ENCODE data around the gene BAIAP2.

BAIAP2 gene

GRCh38 chr17:81156866-81157805 lies 122.2 kb downstream of the BAIAP2 start:
- FAIRE-seq (no peak), DNase-seq (ENCODE audit: low spot score) (no peak)

DNA sequence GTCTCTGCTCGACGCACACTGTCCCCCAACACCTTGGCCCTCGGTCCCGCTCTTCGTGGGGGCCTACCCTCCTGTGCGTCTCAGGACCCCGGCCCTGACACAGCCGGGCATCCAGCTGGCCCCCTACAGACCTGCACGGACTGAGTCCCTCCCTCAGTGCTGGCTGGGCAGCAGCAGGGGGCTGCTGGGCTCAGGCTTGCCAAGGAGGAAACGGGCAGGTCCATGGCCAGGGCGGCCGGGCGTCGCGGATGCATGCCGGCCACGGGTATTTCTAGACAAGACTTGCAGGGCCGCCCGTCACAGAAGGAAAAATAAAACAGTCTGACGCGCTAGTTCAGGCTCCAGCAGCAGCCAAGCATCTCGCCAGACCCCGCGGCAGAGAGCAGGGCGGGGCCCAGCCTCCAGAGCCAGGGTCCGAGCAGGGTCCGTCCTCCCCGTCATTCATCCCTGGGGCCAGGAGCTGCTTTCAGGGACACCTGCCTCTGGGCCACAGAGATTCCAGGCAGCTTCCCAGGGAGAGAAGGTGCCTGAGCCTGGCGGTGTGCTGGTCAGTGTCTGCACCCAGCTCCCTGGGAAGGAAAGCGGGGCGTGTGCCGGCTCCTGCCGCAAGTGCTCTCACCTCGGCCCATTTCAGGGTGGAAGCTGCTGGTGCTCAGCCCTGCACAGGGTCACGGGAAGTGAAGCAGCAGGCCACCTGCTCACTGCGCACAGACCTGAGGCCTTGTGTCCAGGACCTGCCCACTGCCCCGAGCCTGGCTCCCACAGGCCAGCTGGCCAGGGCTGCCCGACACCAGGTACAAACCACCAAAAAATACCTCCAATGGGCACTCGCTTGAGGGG lies 123.1 kb downstream of the BAIAP2 start:
- no peak for DNase-seq (ENCODE audit: low spot score)
- no peak for FAIRE-seq

- DNase-seq (ENCODE audit: low spot score) (no peak), FAIRE-seq (no peak)
Measured at GRCh38 chr17:81158688-81159590, 124.0 kb downstream of the BAIAP2 start.

GRCh38 chr17:81159611-81160265 lies 124.8 kb downstream of the BAIAP2 start:
- FAIRE-seq (no peak), DNase-seq (ENCODE audit: low spot score) (no peak)

DNA sequence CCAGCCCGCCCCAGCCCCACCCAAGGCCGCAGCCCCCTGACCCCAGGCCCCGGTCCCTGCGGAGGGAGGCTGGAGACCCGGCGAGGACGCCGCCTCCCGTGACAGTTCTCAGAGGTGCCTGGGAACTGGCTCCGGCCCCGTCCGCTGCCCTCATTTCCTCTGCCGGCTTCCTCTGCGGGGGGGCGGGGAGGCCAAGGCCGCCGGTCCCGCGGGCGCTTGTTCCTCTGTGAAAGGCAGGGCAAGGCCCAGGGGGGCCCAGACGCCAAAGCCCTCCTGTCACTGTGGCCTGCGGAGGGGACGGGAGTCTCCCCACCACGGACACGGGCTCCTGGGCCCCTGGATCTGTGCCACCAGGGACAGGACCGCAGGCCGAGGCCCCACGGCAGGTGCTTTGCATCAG lies 125.4 kb downstream of the BAIAP2 start:
- FAIRE-seq = no peak
- DNase-seq (ENCODE audit: low spot score) = no peak

DNA sequence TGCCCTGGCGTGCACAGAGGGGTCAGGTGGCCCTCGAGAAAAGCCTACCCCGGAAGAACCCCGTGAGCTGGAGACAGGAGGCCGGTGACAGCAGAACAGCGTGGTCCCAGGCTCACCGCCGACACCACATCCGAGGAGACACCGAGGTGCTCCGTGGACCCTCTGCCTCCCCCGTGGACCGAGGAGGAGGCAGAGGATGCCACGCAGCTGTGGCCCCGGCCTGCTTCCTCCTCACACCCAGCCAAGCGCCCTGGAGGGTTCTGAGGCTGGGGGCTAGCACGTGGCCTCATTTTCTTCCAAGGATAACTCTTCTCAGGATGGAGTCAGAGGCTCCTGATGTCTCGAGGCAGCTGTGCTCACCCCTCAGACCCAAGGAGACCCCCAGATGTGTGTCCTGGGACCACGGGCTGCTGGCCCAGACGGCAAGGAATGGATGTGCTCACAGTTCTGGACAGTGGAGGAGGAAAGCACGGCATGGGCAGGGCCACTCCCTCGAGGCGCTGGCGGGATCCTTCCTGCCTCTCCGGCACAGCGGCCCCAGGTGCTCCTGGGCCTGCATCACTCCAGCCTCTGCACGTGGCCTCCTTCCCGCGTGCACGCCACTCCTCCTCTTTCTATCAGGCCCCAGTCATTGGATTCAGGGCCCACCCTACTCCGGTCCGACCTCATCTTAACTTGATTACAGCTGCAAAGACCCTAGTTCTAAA lies 125.9 kb downstream of the BAIAP2 start:
- DNase-seq (ENCODE audit: low spot score) = no peak
- no peak for FAIRE-seq

DNA sequence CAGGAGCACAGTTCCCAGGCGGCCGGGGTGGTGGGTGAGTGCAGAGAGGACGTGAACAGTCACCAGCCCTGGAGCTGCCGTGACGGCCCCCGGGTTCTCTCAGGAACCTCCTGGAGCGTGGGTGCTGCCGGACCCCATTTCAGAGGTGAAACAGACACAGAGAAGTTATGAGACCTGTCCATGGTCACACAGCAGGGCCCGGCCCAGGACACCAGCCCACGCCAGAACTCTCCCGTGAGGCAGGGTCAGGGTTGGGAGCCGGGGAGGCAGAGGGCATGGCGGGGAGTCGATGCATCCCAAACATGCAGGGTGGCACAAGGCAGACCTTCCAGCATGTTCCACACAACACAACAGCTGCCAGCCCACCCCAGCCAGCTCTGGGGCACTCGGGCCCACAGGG lies 126.6 kb downstream of the BAIAP2 start:
- DNase-seq (ENCODE audit: low spot score) = no peak
- no peak for FAIRE-seq

DNA sequence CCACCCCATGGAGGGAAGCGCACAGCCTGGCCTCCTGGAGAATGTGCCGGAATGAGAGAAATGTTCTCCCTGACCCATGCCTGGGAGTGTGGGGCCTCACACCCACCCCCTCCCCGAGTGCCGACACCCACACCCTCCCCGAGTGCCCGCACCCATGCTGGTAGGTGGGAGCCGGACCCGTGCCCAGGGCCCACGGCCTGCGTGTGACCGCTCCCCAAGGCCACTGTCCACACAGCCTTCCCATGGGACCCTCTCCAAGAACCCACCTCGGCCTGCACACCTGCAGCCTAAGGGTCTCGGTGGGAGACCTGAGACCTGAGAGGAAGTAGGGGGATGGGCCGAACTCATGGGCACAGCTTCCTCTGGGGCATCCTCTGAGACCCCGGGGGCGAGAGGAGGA lies 127.0 kb downstream of the BAIAP2 start:
- FAIRE-seq = no peak

GRCh38 chr17:81162491-81162890 lies 127.5 kb downstream of the BAIAP2 start:
- FAIRE-seq = no peak

More for the DNA sequence above, 127.0 kb downstream of the BAIAP2 start:
- DNase-seq (ENCODE audit: low spot score) = no peak

DNA sequence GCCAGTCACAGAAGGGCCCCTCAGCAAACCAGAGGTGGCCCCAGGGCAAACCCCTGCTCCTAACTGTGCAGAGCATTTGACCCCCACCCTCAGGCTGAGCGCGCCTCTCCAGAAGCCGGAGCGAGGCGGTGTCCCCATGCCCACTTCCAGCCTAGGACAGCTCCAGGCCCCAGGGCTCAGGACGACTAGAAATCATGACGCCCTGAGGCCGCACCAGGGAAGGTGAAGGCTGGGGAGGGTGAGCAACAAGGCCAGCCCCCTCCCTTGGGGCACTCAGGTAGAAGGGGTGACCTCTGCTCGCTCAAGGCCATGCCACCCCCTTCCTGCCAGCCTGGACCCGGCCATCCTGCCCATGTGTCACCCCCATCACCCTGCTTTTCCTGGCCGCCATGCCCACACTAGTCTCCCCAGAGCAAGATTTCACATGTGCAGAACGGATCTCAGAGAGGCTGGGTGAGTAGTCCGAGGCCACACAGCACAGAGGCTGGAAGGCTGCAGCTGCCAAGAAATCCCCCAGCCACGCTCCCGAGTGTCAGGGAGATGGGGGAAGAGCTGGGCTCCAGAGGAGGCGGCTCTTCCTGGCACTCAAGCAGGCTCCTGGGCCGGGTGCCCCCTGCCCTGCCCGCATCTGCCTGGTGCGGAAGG lies 128.2 kb downstream of the BAIAP2 start:
- DNase-seq (ENCODE audit: low spot score) (no peak), FAIRE-seq (no peak)

More at GRCh38 chr17:81162491-81162890, 127.5 kb downstream of the BAIAP2 start:
- no peak for DNase-seq (ENCODE audit: low spot score)

DNA sequence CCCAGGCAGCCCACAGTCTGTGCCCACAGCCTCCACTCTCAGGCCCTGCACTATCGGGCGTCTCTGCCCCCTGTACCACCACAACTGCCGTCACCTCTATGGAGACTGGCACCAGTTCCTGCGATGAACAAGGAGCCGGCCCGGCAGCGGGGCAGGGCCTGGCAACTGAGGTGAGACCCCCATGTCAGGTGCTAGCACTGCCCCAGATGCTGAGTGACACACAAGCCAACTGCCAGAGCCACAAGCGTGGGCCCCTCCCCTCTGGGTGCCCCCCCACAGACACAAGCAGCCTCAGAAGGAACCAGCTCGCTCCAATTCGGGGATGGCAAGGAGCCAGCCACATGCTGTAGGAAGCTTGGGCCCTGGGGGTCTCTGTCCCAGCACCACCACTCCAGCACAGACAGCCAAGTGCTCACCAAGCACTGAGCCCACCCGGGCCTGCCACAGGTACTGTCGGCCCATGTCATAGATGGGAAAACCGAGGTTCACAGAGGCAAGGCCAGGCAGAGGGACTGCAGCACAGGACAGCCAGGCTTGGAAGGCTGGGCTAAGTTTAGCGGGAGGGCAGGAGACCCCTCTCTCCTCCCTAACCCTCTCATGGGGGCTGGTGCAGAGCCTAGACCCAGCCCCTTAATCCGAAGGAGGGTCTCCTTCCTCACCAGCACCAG lies 128.9 kb downstream of the BAIAP2 start:
- DNase-seq (ENCODE audit: low spot score) (no peak), FAIRE-seq (no peak)

DNA sequence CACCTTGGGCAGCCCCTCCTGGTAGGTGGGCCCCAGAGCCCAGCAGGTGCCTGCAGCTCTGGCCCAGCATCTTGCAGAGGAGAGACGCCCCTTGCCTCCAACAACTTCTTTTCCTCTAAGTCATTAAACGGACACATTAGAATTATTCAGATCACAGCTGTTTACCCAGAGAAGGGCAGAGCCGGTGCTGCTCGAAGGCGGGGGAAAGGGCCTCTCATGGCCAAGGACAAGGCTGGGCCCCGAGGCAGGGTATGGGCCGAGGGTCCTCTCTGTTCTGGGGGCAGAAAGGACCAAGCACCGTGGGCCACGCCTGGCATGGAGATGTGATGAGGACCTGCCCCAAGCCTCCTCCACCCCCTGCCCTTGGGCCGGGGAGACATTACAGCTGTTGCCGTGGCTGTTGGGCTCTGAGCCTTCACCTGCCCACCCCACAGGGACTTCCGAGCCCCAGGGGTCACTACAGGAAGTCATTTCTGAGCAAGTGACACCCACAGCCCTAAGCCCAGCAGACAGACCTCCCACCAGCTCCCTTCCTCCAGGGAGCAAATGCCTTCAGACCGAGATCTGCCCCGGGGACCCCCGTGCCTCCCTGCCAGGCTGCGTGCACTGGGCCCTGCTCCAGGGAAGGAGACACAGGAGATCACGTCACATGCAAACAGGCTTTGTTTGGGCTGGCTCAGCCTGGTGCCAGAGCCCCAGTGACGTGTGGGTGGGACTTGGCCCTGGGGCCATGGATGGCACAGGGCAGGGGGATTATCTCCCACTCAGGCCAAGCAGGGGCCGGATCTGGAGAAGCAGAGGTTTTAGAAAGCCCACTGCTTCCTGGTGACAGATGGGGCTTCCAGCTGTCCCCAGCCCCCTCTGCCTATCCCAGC lies 129.7 kb downstream of the BAIAP2 start:
- DNase-seq (ENCODE audit: low spot score) (no peak), FAIRE-seq (no peak)

- FAIRE-seq (no peak), DNase-seq (ENCODE audit: low spot score) (no peak)
Measured at GRCh38 chr17:81165246-81166032, 130.5 kb downstream of the BAIAP2 start, which contains the start of gene PVALEF. Gene PVALEF (plus strand): TSS chr17:81165507. CDS start chr17:81181227, 15,720 bp downstream.

DNA sequence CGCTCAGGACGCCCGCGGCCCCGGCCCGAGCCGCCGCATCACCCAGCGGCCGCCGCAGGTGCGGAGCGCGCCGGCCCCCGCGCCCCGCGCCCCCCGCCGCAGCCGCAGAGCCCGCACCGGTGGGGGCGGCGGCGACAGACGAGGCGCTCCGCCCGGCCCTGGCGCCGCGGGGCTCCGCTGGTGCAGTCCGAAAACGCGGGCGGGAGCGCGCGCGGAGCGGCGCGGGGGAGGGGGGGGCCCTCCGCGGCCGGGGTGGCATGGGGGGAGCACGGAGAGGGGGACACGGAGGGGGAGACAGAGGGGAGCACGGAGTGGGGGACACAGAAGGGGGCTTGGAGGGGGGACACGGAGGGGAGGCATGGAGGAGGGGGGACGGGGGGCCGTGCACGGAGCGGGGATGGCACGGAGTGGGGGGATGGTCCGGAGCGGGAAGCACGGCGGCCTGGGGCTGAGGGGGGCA lies 131.1 kb downstream of the BAIAP2 start, which contains the start of gene AATK:
AATK (minus strand) TSS at position 189 of the 460 bp plus-strand sequence. CDS start 229 bp downstream, outside the sequence.
- no peak for FAIRE-seq
- DNase-seq (ENCODE audit: low spot score) = no peak

Measured in RCC 7860 (cell line).